H1 (cell line): ENCODE results near the gene ACSF3. TPM values are rescaled to one million over a fixed set of nuclear protein-coding genes. Genes with fewer than 3 reads are reported as not detected.

Experiments
- CTCF ChIA-PET: fragments of 300-600 bp; sonication (Branson Sonifier 250); formaldehyde crosslinking; loops from one replicate; lab custom pipeline; 2021; ENCODE audit not compliant: partially characterized antibody; lab: Charles Lee
- POLR2A ChIA-PET: fragments of 300-600 bp; sonication (Branson Sonifier 250); formaldehyde crosslinking; loops from one replicate; lab custom pipeline; 2021; ENCODE audit warnings: inconsistent platforms; ENCODE audit not compliant: partially characterized antibody; lab: Charles Lee
- DNase-seq, 2 experiments: peaks; one replicate each; pipeline versions ENCODE4 v3.0.0 to v3.0.0-alpha.2; 2010 to 2022; ENCODE audit warnings: low spot score in 2 of 2, low read depth in 1 of 2, mixed read lengths in 1 of 2
- FAIRE-seq: peaks from 2 replicates; lab custom pipeline; 2011; peaks lifted over from hg19 to GRCh38; lab: Jason Lieb, UNC
- H2AFZ ChIP-seq: 2 replicates; pipeline ENCODE4 v1.8.1; 2012; ENCODE audit warnings: low read length, inconsistent platforms
- H2AK5ac ChIP-seq: 2 replicates; pipeline ENCODE4 v1.6.1; 2013; ENCODE audit warnings: low read depth, low read length
- H2BK120ac ChIP-seq: replicated peaks from 2 replicates; pipeline ENCODE3; 2013; ENCODE audit warnings: low read depth, low read length, inconsistent platforms
- H2BK12ac ChIP-seq: 2 replicates; pipeline ENCODE4 v1.6.1; 2013; ENCODE audit warnings: low read depth, low read length
- H2BK15ac ChIP-seq: 2 replicates; pipeline ENCODE4 v1.6.1; 2013; ENCODE audit warnings: low read length
- H2BK20ac ChIP-seq: 2 replicates; pipeline ENCODE4 v1.6.1; 2013; ENCODE audit warnings: low read length
- H2BK5ac ChIP-seq: 2 replicates; pipeline ENCODE4 v1.6.1; 2013; ENCODE audit warnings: low read depth, low read length
- H3K14ac ChIP-seq: 2 replicates; pipeline ENCODE4 v1.6.1; 2013; ENCODE audit warnings: inconsistent platforms; ENCODE audit not compliant: insufficient read length
- H3K18ac ChIP-seq: 2 replicates; pipeline ENCODE4 v1.6.1; 2013; ENCODE audit warnings: low read length; ENCODE audit errors: extremely low read depth
- H3K23ac ChIP-seq: 2 replicates; pipeline ENCODE4 v1.6.1; 2013; ENCODE audit warnings: inconsistent platforms; ENCODE audit not compliant: insufficient read length
- H3K23me2 ChIP-seq: 2 replicates; pipeline ENCODE4 v1.6.1; 2013; ENCODE audit warnings: low read depth, low read length
- H3K27ac ChIP-seq: 2 replicates; pipeline ENCODE4 v1.6.1; 2011; ENCODE audit warnings: low read depth, low read length, inconsistent platforms
- H3K27me3 ChIP-seq, 4 experiments: replicated peaks in 1 of 4; 1 replicate in 1 of 4; 2 replicates in 3 of 4; pipeline versions ENCODE4 v1.6.1 to v1.8.1; 2011 to 2013; ENCODE audit warnings: low read length in 3 of 4, mild to moderate bottlenecking in 3 of 4, inconsistent platforms in 2 of 4, mixed read lengths in 2 of 4, moderate library complexity in 1 of 4; ENCODE audit not compliant: control insufficient read depth in 3 of 4, insufficient read depth in 3 of 4; ENCODE audit errors: extremely low read depth in 1 of 4
- H3K36me3 ChIP-seq, 4 experiments: 2 replicates each; pipeline versions ENCODE4 v1.6.1 to v1.8.1; 2011 to 2013; ENCODE audit warnings: mild to moderate bottlenecking in 4 of 4, low read length in 3 of 4, moderate library complexity in 2 of 4, control low read depth in 1 of 4, inconsistent platforms in 1 of 4; ENCODE audit not compliant: insufficient read depth in 4 of 4, control insufficient read depth in 2 of 4
- H3K4ac ChIP-seq: replicated peaks from 2 replicates; pipeline ENCODE3; 2013; ENCODE audit warnings: low read length, low read depth, mixed read lengths, inconsistent platforms; ENCODE audit not compliant: insufficient read length
- H3K4me1 ChIP-seq, 4 experiments: replicated peaks in 1 of 4; 1 replicate in 1 of 4; 2 replicates in 3 of 4; pipeline versions ENCODE4 v1.6.1 to v1.8.1; 2011 to 2013; ENCODE audit warnings: low read length in 3 of 4, inconsistent platforms in 2 of 4, mixed read lengths in 1 of 4; ENCODE audit not compliant: insufficient read depth in 4 of 4, control insufficient read depth in 3 of 4
- H3K4me2 ChIP-seq, 2 experiments: 2 replicates each; pipeline versions ENCODE4 v1.6.1 to v1.8.1; 2011 to 2013; ENCODE audit warnings: low read depth in 2 of 2, low read length in 2 of 2, control low read depth in 1 of 2, inconsistent platforms in 1 of 2, mild to moderate bottlenecking in 1 of 2; ENCODE audit not compliant: insufficient read depth in 1 of 2
- H3K4me3 ChIP-seq, 4 experiments: fragments of 200-600, 300-600 bp in 1 of 4; sonication (generic), shearing (Covaris generic), sonication (Bioruptor Twin) in 1 of 4; 2 replicates each; pipeline versions ENCODE4 v1.5.1 to v1.8.1; 2011 to 2016; ENCODE audit warnings: low read length in 4 of 4, low read depth in 3 of 4, control low read depth in 2 of 4, inconsistent platforms in 2 of 4, mild to moderate bottlenecking in 2 of 4, mixed read lengths in 1 of 4, moderate library complexity in 1 of 4; ENCODE audit not compliant: insufficient read depth in 2 of 4; ENCODE audit errors: extremely low read depth in 1 of 4
- H3K56ac ChIP-seq: replicated peaks from 2 replicates; pipeline ENCODE3; 2013; ENCODE audit warnings: low read depth, mild to moderate bottlenecking, mixed read lengths, low read length, inconsistent platforms; ENCODE audit not compliant: insufficient read length
- H3K79me1 ChIP-seq: 2 replicates; pipeline ENCODE4 v1.6.1; 2013; ENCODE audit warnings: low read depth, low read length, control low read depth
- H3K79me2 ChIP-seq, 2 experiments: 2 replicates each; pipeline versions ENCODE4 v1.6.1 to v1.8.1; 2012 to 2013; ENCODE audit warnings: low read length in 2 of 2, mild to moderate bottlenecking in 2 of 2, inconsistent platforms in 1 of 2; ENCODE audit not compliant: insufficient read depth in 2 of 2, control insufficient read depth in 1 of 2
- H3K9ac ChIP-seq, 4 experiments: replicated peaks in 1 of 4; 1 replicate in 1 of 4; 2 replicates in 3 of 4; pipeline versions ENCODE4 v1.6.1 to v1.8.1; 2011 to 2013; ENCODE audit warnings: low read depth in 3 of 4, low read length in 3 of 4, control low read depth in 2 of 4, mild to moderate bottlenecking in 2 of 4, moderate library complexity in 2 of 4, inconsistent platforms in 1 of 4; ENCODE audit errors: extremely low read depth in 1 of 4
- H3K9me3 ChIP-seq, 2 experiments: 2 replicates each; pipeline versions ENCODE4 v1.6.1 to v1.8.1; 2012 to 2013; ENCODE audit warnings: mild to moderate bottlenecking in 2 of 2, moderate library complexity in 2 of 2, control low read depth in 1 of 2, inconsistent platforms in 1 of 2, low read depth in 1 of 2, low read length in 1 of 2, mixed read lengths in 1 of 2; ENCODE audit not compliant: insufficient read depth in 2 of 2
- H4K20me1 ChIP-seq, 2 experiments: replicated peaks in 1 of 2; 2 replicates each; pipeline versions ENCODE3 to v1.8.1; 2011 to 2013; ENCODE audit warnings: inconsistent platforms in 2 of 2, low read length in 2 of 2, mild to moderate bottlenecking in 1 of 2; ENCODE audit not compliant: insufficient read depth in 2 of 2, control insufficient read depth in 1 of 2
- H4K5ac ChIP-seq: 2 replicates; pipeline ENCODE4 v1.6.1; 2013; ENCODE audit warnings: low read length, low read depth, mixed read lengths, inconsistent platforms; ENCODE audit not compliant: insufficient read length
- H4K8ac ChIP-seq: 2 replicates; pipeline ENCODE4 v1.8.0; 2013; ENCODE audit warnings: mild to moderate bottlenecking, moderate library complexity, low read length, inconsistent platforms; ENCODE audit not compliant: insufficient read depth; ENCODE audit errors: extremely low read depth
- H4K91ac ChIP-seq: replicated peaks from 2 replicates; pipeline ENCODE3; 2013; ENCODE audit warnings: low read length, mixed read lengths, inconsistent platforms; ENCODE audit not compliant: insufficient read length
- HDAC2 ChIP-seq, 2 experiments: fragments of 300-600 bp in 1 of 2; sonication (generic) in 1 of 2; IDR thresholded peaks; 2 replicates each; pipeline ENCODE4 v1.6.1; 2011 to 2012; ENCODE audit warnings: low read depth in 2 of 2, low read length in 2 of 2, mild to moderate bottlenecking in 2 of 2, moderate library complexity in 2 of 2, borderline replicate concordance in 1 of 2, inconsistent platforms in 1 of 2
- WGBS, 2 experiments: shearing (Covaris generic) in 1 of 2; methylation state at CpG; one replicate each; pipeline versions ENCODE4 v1.1.6 to v1.1.7; 2013 to 2015; ENCODE audit warnings: low lambda C conversion rate in 2 of 2, mixed read lengths in 2 of 2, inconsistent platforms in 1 of 2, low coverage in 1 of 2, missing lambda C conversion rate in 1 of 2; ENCODE audit not compliant: insufficient replicate concordance in 2 of 2, insufficient coverage in 1 of 2, insufficient read length in 1 of 2; ENCODE audit errors: extremely low coverage in 1 of 2, missing lambda C conversion rate in 1 of 2; 5-methylcytosine and 5-hydroxymethylcytosine counted together
- polyA plus RNA-seq, 7 experiments: library from polyadenylated mRNA; depleted of rRNA in 3 of 7; stranded (reverse) in 5 of 7; unstranded in 2 of 7; fragments of >200 nt in 5 of 7; fragments of 200-250 nt in 2 of 7; gene quantifications; 1 replicate in 5 of 7; 2 replicates in 1 of 7; 4 replicates in 1 of 7; pipeline versions ENCODE4 v1.2.1 to v1.2.3, GENCODE V29; 2011 to 2013; ENCODE audit warnings: missing spikeins in 2 of 7, mixed read lengths in 2 of 7
- total RNA-seq: library from RNA; stranded (reverse); fragmentation: NEBNext Ultra II Directional; extraction: Animal tissue kit (Norgen Biotek cat#: 25700); gene quantifications from 2 replicates; pipeline ENCODE4 v1.2.1, GENCODE V29; 2021

ACSF3 gene
- total and polyA plus RNA-seq, 2 of the 8 experiments (the other 6 are each of a cell fraction or from before 2014, with no cell fraction given) = 15.6 to 22.9 TPM

DNA sequence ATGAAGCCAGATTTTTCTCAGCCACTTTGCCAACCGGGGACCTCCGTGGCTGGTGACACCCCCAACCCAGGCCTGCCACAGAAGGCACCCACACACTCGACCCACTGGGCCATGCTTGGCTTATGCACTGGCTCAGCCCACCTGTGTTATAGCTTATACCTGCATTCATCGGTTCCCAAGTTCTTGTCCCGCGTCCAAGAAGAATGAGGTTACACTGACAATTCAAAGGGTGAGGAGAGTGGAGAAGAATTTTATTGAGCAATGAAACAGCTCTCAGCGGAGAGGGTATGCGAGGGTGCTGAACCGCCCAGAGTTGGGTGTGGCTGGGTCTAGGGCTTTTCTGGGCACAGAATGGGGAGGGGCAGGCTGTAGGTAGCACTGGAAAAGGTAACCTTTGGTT lies 55.7 kb downstream of the ACSF3 start:
- Histone ChIP-seq H3K9me3 (no peaks in the 10 kb centered on the region), H2BK5ac (no peak overlapping the region), H3K79me1 (no peaks in the 10 kb centered on the region), H4K20me1 (peaks cover 2% of the 10 kb centered on the region in 2 experiments), H4K91ac (no peak overlapping the region), H3K23ac (no peak overlapping the region), H2BK12ac (no peak overlapping the region), H3K23me2 (no peaks in the 10 kb centered on the region), H3K4me3 (no peak overlapping the region), H4K8ac (no peak overlapping the region), H3K79me2 (no peaks in the 10 kb centered on the region), H2AK5ac (no peak overlapping the region), H3K14ac (no peak overlapping the region), H3K9ac (no peak overlapping the region), H3K56ac (no peak overlapping the region), H3K4me1 (peaks cover 0 to 3% (median 0%) of the 10 kb centered on the region in 4 experiments; a peak in 2 of 7 replicates), H3K4me2 (no peak overlapping the region), H2BK20ac (no peak overlapping the region), H3K36me3 (peaks cover 0 to 3% (median under 1%) of the 10 kb centered on the region in 4 experiments; a peak in 3 of 8 replicates), H4K5ac (no peak overlapping the region), H3K27me3 (no peaks in the 10 kb centered on the region; a peak in 1 of 7 replicates), H3K4ac (no peak overlapping the region), H2BK120ac (no peak overlapping the region), H2BK15ac (no peak overlapping the region), H3K18ac (no peak overlapping the region), H2AFZ (no peak overlapping the region), H3K27ac (no peak overlapping the region; the same call in 1 of the 2 replicates)
- CTCF ChIA-PET = interaction anchor here (1.5 kb wide), 1 partner anchor 11 kb away, joined by 3 read pairs; no protein-coding TSS in a partner anchor
- DNase-seq (no peak), FAIRE-seq (no peak)
- POLR2A ChIA-PET = interaction anchor here (0.8 kb wide), 1 partner anchor 10 kb away, joined by 3 read pairs; no protein-coding TSS in a partner anchor
- 96% methylated on average over 9 of the region's 9 CpGs; no CpG with 5 or more reads in 1 of the 2 experiments for WGBS, 2 experiments
- TF ChIP-seq HDAC2 (IDR thresholded peaks at IDR 0.05; ENCODE audit: borderline replicate concordance in 1 of 2, low read depth in 2 of 2, low read length in 2 of 2) = no peak
